ENCODE data around the gene MRTFB.

MRTFB gene

DNA sequence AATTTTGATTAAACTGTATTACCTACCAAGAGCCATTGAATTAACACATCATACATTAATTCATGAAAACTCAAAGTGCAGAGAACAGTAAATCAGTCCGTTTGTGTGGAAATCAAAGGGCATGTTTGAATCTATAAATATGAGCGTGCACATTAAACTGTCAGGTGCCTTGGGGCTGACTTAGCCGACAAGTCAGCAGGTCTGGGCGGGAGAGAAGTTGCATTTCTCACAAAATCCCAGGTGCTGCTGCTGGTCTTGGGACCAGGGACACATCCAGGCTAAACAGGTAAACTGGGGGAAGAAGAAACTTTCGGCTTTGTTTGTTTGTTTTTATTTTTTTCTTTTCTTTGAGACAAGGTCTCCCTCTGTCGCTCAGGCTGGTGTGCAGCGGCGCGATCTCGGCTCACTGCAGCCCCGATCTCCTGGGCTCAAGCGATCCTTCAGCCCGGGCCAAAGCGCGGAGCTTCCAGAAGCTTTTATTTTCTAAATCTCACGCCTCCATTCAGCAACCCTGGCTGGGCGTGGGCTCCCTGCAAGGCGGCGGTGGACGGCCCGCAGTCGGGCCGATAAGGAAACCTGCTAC, 213.9 kb downstream of the MRTFB start:
- peak; percentile 34 for DNase-seq (ENCODE audit: low spot score)

DNA sequence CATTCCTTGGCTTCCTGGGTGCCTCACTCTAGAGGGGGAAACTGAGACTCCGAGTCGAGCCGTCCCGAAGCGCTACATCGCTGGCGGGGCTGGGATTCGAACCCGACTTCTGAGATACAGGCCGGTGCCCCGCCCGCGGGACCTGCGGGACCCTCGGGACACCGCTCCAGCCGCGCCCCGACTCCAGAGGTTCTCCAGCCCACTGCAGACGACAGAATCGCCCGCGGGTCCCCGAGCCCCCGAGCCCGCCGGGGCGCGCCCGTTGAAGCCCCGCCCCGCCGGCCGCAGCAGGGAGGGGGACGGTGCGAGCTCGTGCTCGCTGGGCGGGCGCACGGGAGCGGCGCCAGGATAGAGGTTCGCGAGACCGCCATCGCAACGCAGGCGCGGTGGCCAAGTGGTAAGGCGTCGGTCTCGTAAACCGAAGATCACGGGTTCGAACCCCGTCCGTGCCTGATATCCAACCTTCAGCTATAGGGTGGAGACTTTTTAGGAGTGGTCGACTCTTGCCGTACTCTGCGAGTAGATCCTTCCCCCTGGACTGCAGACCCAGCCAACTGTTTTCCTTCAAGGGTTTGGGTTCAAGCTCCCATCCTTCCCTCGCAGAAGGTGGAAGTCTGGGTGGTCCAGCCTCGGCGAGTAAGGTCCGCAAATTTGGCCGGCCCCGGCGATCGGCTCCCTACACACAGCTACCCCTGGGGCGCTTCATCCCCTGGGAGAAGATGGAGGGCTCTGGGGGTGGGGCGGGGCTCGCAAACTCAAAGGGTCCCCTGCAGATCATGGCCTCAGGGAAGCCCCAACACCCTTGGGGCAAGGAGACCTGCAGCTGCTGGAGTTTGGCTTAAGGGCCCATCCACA, 214.6 kb downstream of the MRTFB start:
- DNase-seq (ENCODE audit: low spot score) = peak; percentile 90

DNA sequence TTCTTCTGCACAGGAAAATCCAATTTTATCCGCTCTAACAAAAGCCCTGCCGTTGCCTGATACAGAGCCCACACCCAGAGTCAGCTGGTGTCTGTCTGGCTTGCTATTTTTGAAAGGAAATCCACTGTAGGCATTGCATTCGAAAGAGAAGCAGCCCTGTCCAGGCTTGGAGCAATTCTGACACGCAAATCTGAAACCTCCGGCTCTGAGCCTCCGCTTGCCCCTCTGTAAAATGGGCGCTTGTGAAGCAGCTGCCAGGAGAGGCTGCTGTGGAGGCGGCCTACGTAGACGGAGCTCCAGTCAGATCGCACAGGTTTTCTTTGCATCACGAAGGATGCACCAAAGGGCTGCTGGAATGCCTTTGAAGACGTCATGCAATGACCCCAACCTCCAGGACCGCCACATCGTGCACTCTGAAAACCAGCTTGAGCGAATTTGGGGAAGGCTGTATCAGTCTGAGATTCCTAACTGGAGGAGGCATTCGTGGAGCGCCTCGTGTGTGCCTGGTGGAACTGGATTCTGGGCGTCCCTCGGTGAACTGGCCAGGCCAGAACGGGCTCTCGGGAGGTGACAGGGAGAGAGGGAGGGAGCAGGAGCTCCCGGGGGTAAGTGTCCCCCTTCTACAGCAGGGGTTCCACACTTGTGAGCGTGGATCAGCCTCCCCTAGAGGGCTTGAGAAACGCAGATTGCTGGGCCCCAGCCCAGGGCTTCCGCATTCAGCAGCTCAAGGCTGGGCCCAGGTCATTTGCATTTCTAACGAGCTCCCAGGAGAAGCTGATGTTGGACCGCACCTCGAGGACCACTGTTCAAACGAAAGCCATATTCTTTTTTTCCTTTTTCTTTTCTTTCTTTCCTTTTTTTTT, 215.5 kb downstream of the MRTFB start:
- DNase-seq (ENCODE audit: low spot score) = peak; percentile 27

DNA sequence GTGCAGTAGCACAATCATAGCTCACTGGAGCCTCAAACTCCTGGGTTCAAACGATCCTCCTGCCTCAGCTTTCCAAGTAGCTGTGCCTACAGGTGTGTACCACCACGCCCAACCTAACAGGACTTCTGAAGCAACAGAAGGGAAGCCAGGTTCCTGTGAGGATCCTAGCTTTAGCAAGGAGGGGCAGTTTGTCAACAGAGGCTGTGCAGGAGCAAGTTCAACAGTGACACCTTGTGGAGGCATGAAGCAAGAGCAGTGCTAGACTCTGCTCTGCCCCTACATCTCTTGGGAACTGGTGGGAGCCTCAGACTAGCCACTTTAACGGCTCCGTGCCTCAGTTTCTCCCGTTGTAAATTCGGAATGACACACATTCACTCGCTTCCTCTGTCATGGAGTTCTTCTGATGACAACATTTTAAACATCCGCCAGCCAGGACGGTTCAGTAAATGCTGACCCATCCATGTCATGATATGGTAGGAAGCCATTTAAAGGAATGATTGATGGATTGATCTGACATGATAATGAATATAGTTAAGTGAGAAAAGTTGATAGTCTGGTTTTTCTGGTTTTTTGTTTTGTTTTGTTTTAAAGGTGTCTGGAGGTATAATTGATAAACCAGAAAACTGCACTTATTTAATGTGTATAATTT, 218.7 kb downstream of the MRTFB start:
- DNase-seq (ENCODE audit: low spot score) = peak; percentile 75

DNA sequence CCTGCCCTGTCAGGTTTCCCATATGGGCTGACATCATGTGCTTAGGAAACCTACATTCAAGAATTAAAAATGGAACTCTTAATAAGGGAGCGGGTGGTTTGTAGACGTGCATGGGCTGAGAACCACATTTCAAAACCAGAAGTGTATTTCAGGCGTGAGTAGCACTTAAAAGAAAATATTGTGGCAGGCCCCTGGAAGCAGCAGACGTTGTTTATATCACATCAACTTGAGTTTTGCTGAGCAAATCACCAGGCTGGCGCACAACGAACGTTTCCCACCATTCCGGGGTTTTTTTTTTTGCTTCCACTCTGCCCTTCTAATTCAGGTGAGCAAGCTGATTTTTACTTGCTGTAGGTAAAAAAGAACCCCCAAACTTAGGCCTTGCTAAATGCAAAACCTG, 220.2 kb downstream of the MRTFB start:
- DNase-seq (ENCODE audit: low spot score) = no peak

DNA sequence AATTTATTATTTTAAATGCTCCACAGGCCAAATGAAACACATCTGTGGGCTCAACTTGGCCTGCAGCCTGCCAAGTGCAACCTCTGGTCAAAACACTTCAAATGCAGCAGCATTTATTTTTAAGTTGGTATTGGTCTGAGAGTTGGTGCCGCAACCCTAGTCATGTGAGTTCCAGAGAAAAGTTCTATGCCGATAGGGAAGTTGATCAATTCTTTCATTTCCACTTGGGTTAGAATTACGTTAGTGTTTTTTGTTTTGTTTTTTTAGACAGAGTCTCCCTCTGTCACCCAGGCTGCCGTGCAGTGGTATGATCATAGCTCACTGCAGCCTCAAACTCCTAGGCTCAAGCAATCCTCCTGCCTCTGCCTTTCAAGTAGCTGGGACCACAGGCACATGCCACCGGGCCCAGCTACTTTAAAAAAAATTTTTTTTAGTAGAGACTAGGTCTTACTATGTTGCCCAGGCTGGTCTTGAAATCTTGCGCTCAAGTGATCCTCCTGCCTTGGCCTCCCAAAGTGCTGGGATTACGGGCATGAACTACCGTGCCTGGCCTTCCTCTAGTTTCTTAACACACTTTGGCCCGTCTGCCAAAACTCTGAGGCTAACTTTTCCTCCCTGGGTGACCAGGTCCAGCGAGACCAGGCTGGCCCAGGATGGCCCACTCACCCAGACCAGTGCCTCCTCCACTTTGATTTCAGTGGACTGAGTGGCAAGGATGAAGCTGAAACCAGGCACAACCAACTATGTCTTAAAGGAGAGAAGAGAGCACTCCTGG, 221.1 kb downstream of the MRTFB start:
- DNase-seq (ENCODE audit: low spot score) = no peak

DNA sequence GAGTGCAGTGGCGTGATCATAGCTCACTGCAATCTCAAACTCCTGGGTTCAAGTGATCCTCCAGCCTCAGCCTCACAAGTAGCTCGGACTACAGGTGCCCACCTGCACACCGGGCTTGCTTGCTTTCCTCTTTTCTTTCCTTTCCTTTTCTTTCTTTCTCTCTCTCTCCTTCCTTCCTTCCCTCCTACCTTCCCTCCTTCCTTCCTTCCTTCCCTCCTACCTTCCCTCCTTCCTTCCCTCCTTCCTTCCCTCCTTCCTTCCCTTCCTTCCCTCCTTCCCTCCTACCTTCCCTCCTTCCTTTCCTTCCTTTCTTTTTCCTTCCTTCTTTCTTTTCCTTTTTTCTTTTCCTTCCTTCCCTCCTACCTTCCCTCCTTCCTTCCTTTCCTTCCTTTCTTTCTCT, 225.5 kb downstream of the MRTFB start:
- DNase-seq (ENCODE audit: low spot score) = no peak

DNA sequence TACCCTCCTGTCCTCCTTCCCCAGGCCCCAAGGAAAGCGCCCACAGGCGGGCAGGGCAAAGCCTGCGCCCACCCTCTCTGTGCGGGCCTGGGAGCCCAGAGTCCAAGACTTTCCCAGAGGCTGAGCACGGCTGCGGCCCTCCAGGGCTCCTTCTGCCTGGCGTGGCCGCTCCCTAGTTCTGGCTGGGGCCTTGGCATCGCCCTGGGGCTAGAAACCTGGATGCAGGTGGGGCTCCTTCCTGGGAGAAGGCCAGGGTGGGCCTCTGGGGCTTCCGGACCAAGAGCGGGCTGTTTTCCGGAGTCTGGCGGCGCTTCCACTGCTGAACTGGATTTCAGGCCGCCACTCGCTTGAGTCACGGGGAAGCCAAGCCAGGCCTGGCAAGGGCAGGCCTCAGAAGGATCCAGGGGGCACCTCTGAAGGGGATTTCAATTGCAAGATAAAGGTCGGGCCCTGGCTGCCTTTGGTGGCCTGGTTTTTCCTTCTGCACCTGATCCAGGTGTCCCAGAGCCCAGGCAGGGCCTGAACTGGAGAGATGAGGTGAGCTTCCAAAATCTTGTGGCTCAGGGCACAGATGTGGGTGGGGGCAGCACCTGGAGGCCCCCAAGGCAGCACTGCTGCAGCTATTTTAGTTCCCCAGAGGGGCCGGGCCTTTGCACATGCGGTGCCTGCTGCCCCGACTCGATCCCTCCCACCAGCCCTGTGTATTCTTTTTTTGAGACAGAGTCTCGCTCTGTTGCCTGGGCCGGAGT, 227.4 kb downstream of the MRTFB start:
- no peak for DNase-seq (ENCODE audit: low spot score)

DNA sequence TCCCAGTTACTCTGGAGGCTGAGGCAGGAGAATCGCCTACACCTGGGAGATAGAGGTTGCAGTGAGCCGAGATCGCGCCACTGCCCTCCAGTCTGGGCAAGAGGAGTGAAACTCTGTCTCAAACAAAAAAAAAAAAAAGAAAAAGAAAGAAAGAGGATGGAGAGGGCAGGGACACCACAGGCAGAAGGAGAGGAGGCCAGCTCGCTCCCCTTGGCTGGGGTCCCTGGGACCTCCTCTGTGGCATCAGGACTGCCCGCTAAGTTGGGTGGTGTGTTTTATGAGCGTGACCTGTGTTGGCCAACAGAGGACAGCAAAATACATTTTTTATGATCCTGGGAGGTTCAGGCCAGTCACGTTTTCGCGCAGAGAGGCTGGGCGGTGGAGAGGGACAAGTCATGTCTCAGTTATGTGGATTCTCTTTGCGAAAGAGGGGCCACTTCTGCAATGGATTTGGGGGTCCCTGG, 229.6 kb downstream of the MRTFB start:
- peak; percentile 45 for DNase-seq (ENCODE audit: low spot score)

DNA sequence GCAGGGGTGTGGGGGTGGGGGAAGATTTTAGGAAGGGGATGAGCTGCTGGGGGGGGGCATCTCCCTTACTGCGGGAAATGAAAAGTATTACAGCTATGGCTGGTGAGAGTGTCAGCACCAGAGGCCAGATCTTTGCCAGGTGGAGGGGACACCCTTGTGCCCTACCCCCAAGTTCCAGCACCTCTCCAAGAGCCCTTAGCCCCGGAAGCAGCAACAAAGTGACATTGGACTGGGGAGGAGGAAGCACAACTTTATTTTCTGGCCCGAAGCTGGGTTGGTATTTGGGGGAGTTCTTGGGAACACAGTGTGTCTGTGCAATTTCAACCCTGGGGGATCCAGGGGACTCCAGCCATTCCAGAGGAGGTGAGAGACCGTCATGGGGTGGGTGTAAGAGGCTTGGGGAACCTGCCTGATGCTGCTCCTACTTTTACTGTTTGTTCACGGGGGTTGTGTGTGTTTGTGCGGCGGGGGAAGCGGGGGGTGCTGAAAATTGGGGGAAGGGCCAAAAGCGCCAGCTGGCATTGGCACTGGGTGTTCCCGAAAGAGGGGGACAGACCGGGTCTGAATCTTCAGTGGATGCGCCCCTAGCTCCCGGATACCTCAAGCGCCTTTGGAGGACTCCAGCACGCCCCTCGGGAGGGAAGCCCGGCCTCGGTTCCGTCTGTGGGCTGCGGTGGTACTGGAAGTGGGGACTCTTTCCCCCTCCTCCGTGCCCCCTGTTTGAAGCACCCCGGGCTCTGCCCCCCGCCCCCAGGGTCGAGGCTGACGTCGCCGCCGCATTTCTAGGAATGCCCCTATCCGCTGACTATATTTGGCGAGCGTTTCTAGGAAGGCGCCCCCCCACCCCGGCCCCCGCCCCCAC, 230.3 kb downstream of the MRTFB start:
- DNase-seq (ENCODE audit: low spot score) = no peak

DNA sequence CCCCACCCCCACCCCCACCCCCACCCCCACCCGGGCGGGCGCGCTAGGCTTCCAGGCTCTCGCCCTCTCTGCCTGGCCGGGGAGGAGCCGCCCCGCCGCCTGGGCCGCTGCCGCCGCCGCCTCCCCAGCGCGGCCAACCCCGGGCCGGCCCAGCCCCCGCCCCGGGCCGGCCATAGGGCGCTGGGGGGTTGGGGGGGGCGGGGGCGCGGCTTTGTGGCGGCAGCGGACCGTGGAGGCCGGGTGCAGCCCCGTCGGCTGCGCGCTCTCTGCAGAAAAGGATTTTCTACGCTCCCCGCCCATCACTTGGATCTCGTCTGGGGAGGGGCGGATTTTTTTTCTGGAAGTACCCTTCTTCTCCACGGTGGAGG, 230.9 kb downstream of the MRTFB start:
- DNase-seq (ENCODE audit: low spot score) = peak; percentile 81

DNA sequence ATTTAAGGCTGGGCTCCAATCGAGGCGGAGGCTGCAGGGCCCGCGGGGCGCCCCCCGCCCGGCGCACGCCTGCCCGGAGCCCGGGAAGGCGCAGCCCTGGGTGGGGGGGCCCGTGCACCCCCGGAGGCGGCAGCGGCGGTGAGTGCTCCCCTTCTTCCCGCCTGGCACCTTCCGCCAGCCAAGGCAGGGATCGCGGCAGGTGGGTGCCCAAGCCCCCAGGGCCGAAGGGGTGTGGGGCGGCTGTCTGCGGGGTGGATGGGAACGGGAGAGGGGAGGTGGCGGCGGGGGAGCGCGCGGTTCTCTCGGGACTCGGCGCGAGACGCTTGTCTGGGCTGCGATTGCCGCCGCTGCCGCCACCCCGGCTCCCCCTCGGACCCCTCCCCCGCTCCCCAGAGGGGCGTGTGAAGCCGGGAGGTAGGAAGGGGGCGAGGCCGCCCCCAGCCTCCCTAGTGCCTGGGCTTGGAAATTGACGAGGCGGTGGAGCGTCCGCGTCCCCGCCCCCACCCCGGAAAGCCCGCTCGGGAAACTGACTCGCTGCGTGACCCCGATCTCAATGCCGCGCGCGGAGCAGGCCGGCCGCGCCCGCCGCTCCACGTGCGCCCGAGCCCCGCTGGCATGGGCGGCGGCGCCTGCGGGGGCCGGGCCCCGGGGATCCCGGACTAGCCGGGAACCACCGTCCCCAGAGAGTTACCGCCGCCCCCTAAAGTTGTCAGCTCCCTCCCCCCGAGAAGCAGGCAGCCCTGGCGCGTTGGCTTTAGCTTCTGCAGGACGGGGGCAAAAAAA, 231.5 kb downstream of the MRTFB start:
- peak; percentile 76 for DNase-seq (ENCODE audit: low spot score)

DNA sequence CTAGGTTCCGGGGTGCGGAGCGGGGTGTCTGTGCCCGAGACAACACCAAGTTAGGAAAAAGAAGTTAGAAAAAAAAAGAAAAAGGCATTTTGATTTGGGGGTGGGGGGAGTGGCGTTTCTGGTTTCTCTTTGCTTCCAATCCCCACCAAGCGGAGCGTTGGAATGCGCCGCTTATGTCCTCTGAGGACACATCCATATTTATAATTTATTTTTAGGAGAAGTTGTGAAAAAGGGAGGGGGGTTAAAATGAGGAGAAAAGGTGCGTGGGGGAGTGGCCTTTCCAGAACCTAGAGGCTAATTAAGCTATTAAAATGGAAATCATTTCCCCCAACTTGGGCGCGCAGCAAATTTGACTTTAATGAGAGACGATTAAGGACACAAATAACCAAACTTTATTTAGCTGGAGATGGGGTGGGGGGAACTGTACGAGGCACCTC, 232.1 kb downstream of the MRTFB start:
- DNase-seq (ENCODE audit: low spot score) = no peak

DNA sequence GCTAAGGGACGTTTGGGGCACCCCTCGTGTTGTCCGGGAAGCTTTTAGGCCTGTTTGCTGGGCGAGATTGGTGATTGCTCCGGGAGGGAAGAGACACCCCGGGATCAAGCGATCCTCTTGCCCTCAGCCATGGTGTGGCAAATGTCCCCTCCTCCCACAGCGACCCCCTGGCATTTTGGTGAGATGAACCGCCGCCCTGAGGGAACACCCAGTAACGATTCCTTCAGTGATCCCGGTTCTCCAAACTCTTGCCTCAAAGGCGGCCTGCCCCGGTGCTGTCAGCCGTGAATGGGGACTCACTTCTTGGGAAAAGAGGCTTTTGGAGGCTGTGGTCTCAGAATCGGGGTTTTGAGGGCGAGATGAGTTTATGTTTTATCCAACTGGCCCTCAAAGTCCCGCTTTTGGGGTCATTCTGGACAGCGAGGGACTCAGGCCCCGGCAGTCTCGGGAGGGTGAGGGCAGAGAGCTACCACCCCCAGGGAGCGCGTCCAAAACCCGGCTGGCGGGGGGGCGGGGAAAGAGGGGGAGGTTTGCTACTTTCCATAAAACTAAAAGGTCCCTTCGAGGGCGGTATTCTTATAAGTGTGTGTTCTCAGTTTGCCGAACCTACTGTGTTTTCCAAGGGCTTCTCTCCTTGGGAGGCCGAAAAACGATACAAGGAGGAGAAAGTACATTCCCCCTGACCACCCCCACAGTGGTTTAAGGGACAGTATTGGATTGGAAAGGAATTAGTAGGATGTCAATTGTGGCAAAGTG, 232.7 kb downstream of the MRTFB start:
- DNase-seq (ENCODE audit: low spot score) = no peak

DNA sequence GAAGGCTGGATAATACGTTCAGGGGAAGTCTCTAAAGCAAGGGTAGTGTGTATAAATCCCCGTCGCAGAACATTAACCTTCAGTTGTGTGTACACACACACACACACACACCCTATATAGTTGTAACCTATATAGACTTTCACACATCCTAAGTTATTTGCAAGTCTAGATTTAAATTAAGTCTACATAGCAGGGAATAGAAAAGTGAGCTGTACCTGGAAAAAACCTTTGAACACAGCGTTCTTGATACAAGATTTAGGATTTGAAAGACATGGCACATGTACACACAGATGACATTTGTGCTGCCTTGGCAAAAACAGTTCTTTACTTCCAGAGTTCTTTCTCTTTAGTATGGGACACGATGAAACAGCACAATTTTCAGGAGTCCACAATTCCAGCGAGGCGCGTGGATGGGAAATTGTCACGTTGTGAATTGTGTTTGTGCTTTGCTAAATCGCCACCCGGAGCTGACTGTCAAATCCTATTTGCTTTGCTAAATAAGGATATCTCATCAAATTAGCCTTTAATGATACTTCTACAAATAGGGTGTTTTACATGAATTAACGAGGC, 233.9 kb downstream of the MRTFB start:
- no peak for DNase-seq (ENCODE audit: low spot score)

DNA sequence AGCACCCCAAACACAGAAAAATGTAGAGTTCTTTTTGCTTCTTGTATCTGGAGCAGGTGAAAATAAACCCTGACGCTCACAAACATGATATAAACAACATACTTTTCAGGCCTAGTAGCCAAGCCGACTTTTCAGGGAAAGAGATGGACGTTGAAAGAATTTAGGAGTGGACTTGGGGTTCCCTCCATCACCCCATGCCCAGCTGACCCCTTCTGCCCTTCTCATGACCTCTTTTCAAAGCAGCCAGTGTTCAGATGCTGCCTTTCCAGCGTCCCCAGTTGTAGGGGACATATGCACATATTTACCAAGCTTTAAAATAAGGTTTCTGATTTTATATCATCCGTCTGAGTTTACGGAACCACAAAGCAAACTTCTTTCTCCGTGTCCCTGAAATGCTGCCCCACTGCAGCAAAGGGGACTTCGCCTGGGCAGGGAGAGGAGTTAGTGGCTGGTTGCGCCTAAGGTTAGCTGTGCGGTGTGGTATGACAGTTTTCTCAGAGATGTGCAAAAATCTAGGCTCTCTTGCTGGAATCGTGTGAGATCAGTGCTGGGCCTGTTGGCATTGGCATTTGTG, 235.5 kb downstream of the MRTFB start:
- no peak for DNase-seq (ENCODE audit: low spot score)

DNA sequence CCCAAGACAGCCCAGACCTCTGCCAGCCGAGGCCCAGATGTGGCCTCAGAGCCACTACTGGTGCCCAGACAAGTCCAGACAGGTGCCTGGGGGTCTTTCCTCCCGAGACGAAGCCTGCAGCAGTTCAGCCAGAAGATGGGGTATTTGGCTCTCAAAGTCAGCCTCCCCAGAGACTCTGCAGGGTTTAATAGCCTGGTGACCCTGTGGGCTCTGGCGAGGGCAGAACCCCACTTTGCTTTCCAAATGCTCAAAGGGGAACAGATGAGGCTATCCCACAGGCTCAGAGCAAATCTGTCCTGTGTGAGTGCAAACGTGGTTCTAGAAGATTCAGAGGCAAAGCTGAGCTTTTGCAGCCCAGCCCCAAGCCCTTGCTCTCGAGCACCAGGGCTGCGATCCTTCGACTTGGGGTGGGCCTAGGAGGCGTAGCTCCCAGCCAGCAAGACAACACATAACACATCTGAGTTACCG, 236.0 kb downstream of the MRTFB start:
- no peak for DNase-seq (ENCODE audit: low spot score)
